Activated CD4-positive, alpha-beta T cell treated with anti-CD3 and anti-CD28 coated beads for 24 hours (primary cell): ENCODE results near the gene ATF3.

Experiments used
- DNase-seq, 2 donors: peaks; one replicate each; pipeline ENCODE4 v3.0.0-alpha.2; 2020; ENCODE audit warnings: low read depth in 2 of 2

ATF3 gene

GRCh38 chr1:212608392-212608958 lies at the start of gene ATF3:
ATF3 (plus strand) TSS chr1:212608761; CDS start chr1:212615022, 6,261 bp downstream.
- DNase-seq = peak; percentile 82 to 90

- no peak for DNase-seq
These were observed 48.6 kb upstream of the ATF3 start for GRCh38 chr1:212559929-212560328.

GRCh38 chr1:212560933-212561460 lies 47.6 kb upstream of the ATF3 start:
- no peak for DNase-seq

GRCh38 chr1:212561501-212561931 lies 47.0 kb upstream of the ATF3 start:
- no peak for DNase-seq

- no peak for DNase-seq
These were observed 45.8 kb upstream of the ATF3 start for GRCh38 chr1:212562771-212563170.

- DNase-seq = no peak
These were observed 43.5 kb upstream of the ATF3 start for GRCh38 chr1:212565079-212565478.

GRCh38 chr1:212565571-212566305 lies 42.8 kb upstream of the ATF3 start:
- DNase-seq = no peak

GRCh38 chr1:212566522-212567479 lies 41.8 kb upstream of the ATF3 start:
- DNase-seq = peak; percentile 30 to 56

GRCh38 chr1:212567638-212568037 lies 40.9 kb upstream of the ATF3 start:
- DNase-seq = no peak

- no peak for DNase-seq
These were observed 39.5 kb upstream of the ATF3 start for GRCh38 chr1:212568978-212569537.

GRCh38 chr1:212574732-212575131 lies 33.8 kb upstream of the ATF3 start:
- no peak for DNase-seq

GRCh38 chr1:212575333-212575732 lies 33.2 kb upstream of the ATF3 start:
- DNase-seq = no peak

- no peak for DNase-seq
These were observed 30.5 kb upstream of the ATF3 start for GRCh38 chr1:212578041-212578440.

- no peak for DNase-seq
These were observed 27.5 kb upstream of the ATF3 start for GRCh38 chr1:212581034-212581433.

- DNase-seq = no peak
These were observed 26.3 kb upstream of the ATF3 start for GRCh38 chr1:212582291-212582690.

- no peak for DNase-seq
These were observed 25.5 kb upstream of the ATF3 start for GRCh38 chr1:212582808-212583615.

- no peak for DNase-seq
These were observed 24.9 kb upstream of the ATF3 start for GRCh38 chr1:212583643-212584042.

GRCh38 chr1:212584092-212584886 lies 24.3 kb upstream of the ATF3 start:
- DNase-seq = no peak

GRCh38 chr1:212585210-212585609 lies 23.4 kb upstream of the ATF3 start:
- DNase-seq = no peak
